ENCODE data around the gene IL18RAP.
A peak's percentile ranks its signal among the peaks of the same experiment; 100 is the strongest.

IL18RAP gene

DNA sequence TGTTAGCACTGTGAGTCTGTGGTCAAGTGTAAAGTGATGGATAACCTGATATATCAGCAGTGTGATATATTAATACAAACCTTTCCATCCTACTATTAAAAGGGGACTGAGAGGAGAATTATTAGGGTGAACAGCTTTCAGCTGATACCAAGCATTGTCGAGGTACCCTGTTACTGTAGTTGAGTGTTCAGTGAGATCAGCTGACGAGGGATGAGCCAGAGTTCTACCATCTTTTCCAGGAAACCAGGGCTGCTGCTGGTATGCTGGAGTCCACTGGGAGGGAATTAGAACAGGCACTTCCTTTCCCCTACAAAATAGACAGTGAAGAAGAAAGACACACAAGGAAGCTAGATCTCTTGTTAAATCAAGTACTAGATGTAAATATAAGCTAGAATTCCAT, 408 bp downstream of the IL18RAP start:
- no peak for DNase-seq

DNA sequence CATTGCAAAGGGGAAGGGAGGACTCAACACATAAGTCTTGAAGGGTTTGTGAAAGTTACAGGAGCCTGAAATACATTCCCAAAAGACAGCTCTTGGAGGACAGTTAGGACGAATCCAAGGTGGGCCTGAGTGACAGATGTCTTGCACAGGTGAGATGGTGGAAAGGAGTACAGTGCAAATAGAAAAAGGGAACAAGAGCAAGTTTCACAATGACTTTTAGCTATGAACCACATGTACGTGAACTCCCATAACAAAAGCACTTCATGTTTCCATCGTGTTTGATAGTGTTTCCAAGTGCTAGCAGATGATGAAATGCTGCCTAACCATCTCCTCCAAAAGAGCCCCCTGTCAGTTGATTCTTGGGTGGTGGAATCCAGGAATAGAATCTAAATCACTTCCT, 1.8 kb downstream of the IL18RAP start:
- no peak for DNase-seq

DNA sequence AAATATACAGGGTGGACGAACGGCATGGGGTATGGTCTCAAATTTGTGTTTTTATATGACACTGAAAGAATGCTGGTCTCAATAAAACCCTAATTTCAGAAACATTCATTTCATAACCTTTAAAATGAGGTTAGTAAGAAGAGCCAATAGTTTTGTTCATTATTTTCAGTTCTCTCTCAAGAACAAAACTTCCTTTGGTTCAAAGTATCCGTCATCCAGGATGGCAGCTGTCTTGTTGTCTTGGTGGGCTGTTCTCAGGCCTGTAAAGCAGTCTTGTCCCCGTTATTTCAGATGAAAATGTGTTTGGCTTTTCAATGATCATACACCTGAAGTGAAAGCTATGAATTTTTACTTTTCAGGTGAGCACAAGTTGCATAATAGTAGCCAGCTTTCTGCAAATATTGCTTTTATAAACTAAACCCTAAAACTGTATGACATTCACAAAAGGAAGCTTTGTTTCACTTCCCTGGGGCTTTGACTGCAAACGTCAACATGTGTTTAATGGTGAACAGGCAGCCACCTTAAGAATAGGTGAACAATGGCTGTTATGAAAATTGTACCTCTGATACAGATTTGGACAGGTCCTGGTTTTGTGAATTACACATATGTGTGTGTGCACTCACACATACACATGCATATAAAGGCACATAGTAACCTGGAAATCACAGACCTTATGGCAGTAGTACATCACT, 2.6 kb downstream of the IL18RAP start:
- no peak for DNase-seq

DNA sequence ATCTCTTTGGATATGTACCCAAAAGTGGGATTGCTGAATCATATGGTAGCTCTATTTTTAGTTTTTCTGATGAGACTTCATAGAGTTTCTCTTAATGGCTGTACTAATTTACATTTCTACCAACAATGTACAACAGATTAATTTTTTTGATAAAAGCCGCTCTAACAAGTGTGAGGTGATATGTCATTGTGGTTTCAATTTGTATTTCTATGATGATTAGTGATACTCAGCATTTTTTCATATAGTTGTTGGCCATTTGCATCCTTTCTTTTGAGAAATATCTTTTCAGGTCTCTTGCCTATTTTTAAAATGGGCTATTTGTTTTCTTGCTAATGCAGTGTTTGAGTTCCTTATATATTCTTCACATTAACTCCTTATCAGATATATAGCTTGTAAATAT, 4.3 kb downstream of the IL18RAP start:
- no peak for DNase-seq

DNA sequence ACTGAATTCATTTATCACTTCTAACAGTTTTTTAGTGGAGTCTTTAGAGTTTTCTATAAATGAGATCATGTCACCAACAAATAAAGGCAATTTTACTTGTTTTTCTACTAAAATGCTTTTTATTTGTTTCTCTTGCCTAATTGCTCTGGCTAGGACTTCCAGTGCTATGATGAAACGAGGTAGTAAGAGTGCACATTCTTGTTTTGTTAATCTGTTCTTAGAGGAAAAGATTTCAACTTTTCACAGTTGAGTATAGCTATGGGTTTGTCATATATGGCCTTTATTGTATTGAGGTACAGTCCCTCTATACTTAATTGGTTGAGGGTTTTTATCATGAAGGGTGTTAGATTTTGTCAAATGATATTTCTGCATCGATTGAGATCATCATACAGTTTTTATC, 5.6 kb downstream of the IL18RAP start:
- DNase-seq, result no peak

DNA sequence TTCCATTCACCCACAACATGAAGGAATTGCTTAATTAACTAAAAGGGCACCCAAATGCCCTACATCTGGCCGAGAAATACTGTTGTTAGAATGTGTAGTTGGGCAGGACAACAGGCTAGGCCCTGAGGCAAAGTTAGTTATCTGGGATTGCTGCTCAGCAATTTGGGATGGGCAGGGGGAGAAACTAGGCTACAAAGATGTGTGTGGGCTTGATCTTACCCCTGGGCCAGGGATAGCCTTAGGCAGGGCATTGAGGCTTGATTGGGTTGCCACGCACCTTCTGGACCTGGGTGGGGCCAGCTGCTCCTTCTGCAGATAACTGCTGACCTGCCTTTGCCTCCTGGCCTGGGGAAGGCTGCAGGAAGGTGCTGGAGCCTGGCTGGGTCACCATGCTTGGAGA, 9.4 kb downstream of the IL18RAP start:
- no peak for DNase-seq

DNA sequence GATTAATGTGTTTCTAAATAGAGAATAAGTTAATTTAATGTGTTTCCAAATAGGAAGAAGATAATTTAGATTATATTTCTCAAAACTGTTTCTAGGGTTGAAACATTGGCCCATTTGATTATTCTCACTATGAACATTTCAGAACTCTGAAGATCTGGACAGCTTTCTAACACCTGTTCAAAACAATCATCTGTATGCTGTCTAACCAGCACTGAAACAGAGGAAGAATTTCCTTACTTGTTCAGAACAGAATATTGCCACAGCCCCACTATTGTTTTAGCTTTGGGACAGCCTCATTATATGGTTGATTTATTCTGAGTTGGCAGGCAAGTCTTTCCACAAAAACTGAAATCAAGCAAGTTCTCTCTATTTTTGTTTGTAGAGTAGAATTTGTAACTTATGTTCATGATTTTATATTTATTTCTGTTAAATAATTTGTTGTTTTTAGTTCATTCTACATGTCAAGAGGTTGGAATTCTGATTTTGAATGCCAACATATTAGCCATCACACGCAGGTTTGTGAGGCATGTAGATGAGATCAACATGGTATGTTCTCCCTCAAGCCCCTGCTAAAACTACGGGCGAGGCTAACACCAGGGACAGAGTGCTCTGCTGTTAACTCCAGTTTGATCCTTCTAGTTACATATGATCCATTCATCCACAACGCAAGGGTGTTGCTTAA, 11.2 kb downstream of the IL18RAP start:
- DNase-seq, result no peak

DNA sequence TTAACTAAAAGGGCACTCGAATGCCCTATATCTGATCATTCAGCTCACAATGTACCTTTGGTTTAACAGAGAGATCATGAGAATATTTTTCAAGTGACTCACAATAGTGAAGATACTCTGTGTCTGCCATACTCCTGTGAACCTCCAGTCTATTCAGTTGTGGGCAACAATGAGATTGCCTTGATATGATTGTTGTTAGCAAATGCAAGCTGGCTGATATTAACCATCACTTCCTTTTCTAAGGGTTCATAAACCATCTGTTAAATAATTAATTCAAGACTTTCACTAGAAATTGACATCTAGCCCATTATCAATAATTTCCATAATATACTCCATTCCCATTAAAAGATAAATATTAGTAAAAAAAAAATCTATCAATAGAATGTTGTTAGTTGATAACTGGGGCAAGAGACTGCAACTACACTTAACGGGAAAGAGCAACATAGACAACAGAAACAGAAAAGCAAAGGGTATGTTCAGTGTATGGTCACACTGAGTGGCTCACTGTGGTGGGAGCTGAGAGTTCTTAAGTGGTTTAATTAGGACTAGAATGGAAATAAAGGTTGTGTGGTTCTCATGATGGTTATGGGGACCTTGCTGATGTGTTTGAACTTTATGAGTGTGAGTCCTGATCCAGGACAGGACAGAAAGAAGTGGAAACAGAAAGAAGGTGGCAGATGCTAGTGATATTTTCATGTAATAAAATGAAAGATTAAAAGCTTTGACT, 11.9 kb downstream of the IL18RAP start:
- DNase-seq, result no peak

DNA sequence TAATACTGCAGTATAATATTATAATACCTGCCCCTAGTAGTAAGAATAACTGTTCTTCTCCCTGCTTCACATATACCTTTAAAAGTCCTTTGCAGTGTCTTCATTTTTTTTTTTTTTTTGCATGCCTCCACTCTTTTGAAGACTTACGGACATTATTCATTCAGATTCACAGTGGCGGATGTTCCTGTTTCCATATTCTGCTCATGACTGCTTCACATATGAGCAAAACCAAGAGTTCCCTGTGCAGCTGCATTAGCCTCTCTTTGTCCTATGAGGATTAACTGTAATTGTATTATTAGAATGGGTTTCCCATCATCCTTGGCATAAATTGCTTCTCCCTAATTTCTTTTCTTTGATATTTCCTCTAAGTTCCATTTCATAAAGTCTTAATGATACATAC, 12.8 kb downstream of the IL18RAP start:
- DNase-seq, result no peak

DNA sequence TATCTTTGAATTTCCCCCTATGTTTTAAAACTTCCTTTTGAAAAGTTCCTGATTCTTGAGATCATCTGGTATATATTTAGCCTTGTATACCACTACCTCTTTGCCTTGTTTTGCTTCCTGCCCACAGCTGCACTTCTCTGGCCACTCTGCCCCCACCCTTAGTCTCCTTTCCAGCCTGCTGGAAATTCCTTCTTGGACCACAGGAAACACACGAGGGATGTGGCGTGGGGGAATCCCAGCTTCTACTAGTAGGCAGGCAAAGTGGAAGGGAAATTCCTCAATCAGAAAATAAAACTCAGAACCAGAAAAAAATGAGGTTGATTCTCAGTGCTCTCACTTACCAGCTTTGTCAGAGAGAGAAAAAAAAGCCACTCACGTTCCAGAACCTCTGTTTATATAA, 13.4 kb downstream of the IL18RAP start:
- DNase-seq, result no peak

DNA sequence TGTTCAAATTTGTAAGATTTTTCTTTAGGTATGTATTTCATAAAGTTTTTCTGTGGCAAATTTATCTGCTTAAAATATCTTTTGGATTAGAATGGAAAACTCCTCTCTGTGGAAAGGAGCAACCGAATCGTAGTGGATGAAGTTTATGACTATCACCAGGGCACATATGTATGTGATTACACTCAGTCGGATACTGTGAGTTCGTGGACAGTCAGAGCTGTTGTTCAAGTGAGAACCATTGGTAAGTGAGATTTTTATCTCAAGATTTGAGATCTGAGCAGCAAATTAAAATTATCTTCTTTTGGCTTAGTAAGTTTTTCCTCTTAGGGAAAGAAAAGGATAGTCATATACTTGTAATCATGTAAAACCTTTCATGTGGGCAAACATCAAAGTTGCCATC, 14.2 kb downstream of the IL18RAP start:
- no peak for DNase-seq

DNA sequence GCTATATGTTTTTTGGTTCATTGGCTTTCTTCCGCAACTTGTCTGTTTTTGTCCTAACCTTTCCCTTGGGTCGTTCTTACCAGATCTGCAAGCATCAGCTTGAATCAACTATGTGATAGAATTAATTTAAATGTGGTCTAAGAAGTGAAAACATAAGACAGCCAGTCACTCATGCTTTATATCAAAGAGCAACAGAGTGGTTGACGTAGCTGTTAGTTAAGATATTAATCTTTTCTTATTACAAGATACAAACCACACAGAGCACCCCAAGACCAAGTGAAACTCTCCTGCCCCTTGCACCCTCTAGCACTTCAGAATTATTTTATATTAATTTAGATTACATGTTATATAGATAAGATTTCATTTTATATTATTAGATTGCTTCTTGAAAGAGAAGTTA, 15.2 kb downstream of the IL18RAP start:
- DNase-seq, result no peak

DNA sequence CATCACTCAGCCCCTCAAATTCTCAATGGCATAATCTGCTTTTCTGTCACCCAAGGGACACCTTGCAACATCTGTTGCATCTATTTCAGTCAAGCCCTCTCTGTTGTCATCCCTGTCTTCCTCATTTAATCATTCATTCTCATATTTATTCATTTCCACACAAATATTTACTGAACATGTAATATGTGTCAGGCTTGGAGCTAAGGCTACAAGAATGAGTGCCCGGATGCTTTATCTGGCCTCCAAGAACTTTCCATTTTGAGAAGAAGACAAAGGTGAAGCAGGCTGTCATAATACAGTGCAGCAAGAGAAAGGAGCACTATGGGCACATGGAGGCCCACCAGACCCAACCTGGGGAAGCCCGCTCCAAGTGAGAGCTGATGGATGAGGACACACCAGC, 15.6 kb downstream of the IL18RAP start:
- DNase-seq, result no peak

DNA sequence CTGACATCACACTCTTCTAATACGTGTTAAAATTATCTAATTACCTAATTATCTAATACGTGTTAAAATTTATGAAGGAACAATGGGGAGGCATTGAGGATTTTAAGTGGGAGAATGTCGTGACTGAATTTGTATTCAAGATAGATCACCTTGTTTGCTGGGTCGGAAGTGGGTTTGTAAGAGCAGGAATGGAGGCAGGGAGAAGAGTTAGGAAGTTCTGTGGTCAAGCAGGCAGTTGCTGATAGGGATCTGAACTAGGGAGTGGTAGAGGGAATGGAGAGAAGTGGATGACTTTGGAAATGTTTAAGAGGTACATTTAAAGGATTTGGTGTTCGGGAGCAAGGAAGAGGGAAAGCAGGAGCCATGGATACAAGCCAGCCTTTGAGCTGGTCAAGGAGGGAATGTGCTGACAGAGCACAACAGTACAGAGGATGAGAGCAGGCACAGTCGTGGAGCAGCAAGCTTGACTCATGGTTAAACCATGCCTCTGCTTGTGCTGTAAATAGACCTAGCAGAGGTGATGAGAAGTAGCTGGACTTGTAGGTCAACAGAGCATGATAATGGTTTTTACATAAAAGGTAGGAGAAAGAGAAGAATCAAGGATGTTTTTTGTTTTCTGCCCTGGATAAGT, 16.2 kb downstream of the IL18RAP start:
- no peak for DNase-seq

DNA sequence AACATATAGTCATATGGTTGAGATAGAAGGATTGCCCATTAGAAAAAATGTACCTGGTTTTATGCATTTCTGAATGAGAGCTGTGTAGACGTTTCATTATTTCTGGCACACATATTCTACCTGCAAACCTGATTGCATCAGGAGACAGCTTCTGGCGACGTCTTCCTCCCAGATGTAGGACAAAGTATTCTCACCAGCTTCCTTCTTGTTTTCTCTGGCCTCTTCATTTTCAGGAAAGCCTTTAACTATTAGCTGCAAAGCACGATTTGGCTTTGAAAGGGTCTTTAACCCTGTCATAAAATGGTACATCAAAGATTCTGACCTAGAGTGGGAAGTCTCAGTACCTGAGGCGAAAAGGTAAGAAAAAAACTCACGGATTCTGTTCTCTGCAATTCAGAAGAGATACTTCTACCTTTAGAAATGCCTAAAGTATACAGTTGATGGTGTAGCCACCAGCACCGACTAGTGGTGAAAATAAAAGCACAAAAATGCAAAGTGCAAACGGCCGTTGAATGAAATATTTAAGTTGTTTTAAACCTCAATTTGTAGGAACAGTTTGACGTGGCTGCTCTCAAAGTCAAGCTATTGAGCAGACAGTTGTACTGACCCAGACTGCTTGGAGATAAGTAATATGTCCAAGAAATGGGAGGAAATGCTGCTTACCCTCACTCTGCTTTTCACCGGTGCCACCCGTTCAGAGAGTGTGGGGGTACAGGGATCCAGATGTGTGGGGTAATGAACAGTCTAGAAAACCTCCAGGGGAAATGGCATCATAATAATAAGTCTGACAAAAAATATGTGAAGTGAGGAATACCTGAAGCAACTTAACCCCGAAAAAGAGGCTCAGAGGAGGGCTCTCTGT, 20.2 kb downstream of the IL18RAP start:
- DNase-seq, result peak; percentile 30

DNA sequence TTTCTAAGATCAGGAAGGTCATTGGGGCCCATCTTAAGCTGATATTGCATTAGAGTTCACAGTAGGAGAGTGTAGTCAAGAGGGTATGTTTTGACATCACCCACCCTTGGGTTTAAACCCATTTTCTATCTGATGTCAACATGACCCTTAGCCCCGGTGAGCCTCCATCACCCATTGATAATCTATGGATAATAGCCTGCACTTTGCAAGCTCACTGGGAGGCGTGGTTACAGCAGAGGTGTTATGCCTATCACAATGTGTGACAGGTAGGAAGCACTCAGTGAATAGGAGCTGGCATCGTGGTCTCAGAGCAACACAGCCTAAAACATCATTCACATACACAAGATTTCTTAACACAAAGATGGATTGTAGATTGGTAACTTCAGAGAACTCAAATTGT, 21.3 kb downstream of the IL18RAP start:
- no peak for DNase-seq

DNA sequence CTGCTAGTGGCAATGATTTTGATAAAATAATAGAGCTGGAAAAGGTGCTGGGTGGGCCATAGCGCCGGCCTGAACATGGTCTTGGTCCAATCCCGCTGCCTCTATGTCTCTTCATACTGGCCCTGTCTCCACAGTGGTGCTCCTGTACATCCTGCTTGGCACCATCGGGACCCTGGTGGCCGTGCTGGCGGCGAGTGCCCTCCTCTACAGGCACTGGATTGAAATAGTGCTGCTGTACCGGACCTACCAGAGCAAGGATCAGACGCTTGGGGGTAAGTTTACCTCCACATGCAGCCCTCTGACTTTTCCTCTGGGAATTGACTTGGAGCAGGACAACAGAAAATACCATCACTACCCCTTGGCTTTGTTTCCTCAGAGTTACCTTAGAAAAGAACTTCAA, 24.0 kb downstream of the IL18RAP start:
- DNase-seq, result no peak

DNA sequence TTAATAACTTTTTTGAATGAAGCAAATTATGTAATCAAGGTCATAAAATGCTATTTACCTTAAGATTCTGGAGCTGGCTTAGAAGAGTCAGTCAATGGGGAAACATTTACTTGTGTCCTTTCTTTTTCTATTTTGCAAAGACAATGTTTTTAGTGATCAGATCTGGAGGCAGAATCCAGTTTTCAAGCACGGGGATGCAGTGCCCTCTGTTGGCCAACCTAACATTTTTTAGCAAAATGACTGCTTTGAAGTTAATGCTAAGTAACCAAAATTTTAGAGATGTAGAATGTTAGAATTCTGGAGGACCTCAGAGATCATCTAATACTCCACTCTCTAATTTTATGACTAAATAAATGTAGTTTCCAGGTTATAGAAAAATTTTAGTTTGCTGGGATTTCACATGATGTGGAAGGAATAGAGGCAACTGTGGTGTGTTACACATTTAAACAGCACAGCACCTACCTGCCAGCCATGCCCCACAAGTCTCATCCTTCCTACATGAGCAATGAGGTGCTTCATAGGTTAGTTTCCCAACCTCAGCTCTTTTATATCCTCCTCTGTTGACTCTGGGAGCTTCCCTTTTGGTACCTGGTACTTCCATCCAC, 26.5 kb downstream of the IL18RAP start:
- DNase-seq, result peak; percentile 59

DNA sequence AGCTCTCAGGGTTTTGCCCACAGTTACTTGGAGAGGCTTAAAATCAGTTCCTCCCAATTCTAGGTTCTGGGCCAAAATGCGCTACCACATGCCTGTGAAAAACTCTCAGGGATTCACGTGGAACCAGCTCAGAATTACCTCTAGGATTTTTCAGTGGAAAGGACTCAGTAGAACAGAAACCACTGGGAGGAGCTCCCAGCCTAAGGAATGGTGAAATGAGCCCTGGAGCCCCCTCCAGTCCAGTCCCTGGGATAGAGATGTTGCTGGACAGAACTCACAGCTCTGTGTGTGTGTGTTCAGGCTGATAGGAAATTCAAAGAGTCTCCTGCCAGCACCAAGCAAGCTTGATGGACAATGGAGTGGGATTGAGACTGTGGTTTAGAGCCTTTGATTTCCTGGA, 29.0 kb downstream of the IL18RAP start:
- no peak for DNase-seq

DNA sequence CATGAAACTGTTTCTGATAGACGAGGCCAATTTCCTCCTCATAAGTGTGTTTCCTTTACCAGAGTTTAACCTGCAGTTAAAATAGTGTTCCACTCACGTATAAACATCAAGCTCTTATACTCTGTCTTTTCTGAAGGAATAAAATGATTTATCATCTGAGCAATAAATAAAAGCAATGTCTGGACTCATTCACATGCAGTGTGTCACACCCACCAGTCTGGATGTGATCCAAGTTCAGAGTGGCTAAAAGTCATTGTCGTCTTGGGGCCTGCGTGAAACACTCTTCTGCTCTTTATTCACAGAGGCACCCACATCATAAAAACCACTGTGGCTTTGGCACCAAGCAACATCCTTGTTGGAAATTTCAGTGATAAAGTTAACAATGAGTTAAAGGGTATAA, 30.5 kb downstream of the IL18RAP start:
- no peak for DNase-seq

DNA sequence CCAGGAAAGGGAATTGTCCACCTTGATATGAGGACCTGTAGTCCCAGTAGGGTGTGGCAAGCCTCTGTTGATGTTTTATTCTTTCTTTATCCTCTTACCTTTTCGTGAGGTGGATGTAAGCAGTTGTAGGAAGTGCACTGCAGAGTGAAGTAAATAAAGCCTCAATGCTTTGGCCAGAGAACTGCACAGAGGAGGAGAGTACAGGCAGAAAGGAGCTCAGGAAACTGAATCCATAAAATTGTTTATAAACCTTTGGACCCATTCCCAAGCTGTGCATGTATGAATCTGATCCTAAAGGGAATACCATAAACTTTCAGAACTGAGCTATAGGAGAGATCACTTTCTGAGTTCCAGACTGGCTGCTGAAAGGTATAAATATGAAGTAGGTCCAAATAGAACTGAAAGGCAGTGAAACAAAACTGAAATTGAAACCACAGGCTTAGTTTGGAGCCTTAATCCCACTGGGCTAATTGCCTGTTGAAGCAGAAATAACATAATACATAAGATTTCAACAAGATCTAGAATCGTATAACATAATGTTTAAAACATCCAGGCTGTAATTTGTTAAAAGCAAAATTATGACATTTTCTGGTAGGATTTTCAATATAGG, 32.2 kb downstream of the IL18RAP start:
- DNase-seq, result no peak

DNA sequence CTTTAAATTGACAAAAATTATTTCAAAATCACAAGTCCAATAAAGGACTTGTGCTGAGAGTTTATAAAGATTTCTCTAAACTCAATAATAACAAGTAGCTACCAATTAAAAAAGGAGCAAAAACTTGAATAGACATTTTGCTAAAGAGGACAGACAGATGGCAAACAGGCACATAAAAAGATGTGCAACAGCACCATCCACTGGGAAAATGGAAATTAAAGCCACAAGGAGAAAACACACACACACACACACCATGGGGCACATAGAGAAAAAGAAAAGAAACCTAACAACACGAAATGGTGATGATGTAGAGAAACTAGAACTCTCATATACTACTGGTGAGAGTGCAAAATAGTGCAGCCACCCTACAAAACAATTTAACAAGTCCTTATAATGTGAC, 37.5 kb downstream of the IL18RAP start:
- DNase-seq, result no peak
